GM10266 (cell line): ENCODE data around the gene KCNN3.

Experiments used
- DNase-seq: peaks from one replicate; pipeline ENCODE4 v3.0.0; 2012; ENCODE audit errors: extremely low spot score
- TF ChIP-seq, protein P1 (sequence below): IDR thresholded peaks from 2 replicates; pipeline ENCODE4 v1.5.1; 2012; ENCODE audit warnings: mild to moderate bottlenecking, low read depth; ENCODE audit not compliant: control insufficient read depth, insufficient read depth; ENCODE audit errors: missing control alignments

KCNN3 gene

DNA sequence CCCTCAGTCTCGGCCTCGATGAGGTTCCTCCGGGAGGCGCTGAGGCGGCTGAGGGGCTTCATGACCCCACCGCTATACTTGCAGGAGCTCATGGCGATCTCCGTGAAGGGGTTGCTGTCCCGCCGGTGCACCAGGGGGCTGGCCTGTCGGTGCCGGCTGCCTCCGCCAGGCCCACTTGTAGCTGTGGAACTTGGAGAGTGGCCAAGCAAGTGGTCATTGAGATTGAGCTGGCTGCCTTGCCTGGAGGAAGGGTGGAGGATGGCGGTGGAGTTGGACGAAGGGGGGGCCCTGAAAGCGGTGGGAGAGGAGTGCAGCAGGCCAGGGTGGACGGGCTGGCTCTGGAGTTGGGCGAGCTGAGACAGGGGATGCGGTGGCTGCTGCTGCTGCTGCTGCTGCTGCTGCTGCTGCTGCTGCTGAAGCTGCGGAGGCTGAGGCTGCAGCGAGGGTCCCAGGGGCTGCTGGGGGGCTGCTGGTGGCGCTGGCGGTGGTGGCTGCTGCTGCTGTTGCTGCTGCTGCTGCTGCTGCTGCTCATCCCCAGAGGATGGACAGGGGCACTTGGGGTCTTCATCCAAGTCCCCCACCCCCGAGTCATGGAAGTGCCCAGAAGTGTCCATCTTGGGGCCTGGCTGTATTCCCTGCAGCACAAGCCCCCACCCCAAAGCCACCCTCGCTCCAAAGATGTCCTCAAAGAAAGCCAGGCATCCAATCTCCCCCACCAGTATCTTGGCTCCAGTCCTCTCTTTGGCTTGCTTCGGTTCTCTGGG is 548 bp downstream of the KCNN3 start:
- TF ChIP-seq, protein P1, sequence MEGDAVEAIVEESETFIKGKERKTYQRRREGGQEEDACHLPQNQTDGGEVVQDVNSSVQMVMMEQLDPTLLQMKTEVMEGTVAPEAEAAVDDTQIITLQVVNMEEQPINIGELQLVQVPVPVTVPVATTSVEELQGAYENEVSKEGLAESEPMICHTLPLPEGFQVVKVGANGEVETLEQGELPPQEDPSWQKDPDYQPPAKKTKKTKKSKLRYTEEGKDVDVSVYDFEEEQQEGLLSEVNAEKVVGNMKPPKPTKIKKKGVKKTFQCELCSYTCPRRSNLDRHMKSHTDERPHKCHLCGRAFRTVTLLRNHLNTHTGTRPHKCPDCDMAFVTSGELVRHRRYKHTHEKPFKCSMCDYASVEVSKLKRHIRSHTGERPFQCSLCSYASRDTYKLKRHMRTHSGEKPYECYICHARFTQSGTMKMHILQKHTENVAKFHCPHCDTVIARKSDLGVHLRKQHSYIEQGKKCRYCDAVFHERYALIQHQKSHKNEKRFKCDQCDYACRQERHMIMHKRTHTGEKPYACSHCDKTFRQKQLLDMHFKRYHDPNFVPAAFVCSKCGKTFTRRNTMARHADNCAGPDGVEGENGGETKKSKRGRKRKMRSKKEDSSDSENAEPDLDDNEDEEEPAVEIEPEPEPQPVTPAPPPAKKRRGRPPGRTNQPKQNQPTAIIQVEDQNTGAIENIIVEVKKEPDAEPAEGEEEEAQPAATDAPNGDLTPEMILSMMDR, result no peak
- no peak for DNase-seq

DNA sequence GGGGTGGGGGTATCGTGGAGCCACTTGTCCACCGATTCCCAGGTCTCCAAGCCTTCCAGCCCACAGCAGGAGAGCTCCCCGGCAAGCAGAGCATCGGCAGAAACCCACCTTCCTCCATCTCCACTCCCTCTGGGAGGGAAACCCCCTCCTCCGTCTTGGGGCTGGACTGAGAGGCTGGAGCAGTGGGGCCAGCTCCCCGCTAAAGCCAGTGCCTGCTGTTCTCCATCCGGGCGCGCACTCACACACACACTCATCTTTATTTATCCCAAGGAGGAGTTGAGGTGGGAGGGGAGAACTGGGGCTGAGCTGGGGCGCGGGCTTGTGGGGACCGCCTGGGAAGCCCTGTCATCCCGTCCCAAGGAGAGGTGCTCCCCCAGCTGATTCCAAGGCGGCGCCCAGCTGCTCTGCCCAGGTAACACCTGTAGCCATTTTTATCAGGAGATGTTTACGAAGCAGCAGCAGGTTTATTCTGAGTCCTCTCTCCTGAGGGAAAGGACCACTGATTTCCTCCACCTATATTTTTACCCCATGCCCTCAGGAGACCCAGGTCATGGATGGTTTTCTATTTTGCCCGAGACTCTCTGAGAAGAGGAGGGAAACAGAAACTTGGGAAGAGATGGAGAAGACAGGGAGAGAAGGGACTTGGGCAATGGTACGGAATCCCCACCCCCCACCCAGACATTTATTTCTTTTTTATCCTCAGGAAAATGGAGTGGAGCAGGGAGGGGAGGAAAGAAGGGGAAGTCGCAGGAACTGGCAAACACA is 2.1 kb downstream of the KCNN3 start:
- TF ChIP-seq, protein P1, result no peak
- DNase-seq, result no peak

DNA sequence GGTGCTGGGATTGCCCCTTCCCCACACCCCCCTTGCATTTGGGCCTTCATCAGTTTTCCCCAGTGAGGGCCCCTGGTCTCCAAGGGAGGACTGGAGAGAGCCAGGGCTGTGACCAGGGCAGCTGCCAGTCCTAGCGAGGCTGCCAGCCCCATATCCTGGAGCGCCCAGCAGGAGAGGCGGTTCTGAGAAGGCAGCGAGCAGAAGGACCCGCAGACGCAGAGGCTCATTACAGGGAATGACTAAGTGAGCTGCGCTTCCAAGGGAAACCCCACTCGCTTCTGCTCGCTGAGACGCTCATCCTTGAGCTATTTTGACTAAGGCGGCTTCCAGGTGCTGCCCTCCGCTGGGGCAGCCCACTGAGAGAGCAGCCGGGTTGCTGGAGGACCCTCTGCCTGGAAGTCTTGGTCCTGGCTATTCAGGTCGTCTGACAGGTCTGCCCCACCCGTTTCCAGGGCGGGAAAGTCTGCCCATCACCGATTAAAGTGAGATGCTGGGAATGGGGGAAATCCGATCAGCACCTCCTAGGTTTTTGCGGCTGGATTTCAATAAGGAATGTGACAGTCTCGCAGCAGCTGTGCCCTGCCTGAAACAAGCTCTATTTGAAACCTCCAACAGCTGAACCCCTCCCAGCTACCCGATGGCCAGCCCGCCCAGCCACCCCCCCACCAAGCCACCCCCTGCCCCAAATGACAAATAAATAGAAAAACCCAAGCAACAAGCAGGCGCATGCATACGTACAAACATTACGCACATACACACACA is 2.8 kb downstream of the KCNN3 start:
- no peak for DNase-seq
- TF ChIP-seq, protein P1, result peak; percentile 3

DNA sequence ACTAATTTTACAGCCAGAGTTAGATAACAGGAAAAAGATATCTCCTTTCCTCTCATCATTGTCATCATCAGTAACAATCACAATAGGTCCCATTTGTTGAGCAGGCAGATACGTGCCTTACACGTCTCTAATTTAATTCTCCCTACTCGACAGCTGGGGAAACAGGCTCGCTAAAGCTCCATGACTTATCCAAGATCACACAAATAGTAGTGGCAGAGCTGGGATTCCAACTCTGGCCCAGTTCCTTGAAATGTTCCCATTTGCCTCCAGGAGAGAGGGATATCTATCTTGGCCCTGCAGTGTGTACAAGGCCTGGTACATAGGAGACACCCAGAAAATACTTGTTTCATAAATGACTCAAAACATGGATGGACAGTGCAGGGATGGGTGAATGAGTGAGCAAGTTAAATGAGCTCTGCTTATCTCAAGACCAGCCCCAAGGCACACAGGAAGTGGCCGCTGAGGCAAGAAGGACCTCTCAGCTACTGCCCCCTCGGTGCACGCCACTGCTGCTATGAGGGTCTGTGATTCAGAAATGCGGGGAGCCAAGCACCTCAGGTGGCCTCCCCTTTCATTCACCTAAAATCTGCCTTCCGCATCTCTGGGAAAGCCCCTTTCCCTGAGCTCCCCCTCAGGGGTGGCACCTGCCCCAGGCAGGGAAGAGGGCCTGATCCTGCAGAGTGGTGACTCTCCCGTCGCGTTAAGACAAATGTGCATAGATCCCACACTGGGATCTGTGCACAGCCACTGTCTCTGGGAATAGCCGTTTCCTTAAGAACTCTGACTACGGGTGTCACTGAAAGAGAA is 3.6 kb downstream of the KCNN3 start:
- TF ChIP-seq, protein P1, result no peak
- no peak for DNase-seq

DNA sequence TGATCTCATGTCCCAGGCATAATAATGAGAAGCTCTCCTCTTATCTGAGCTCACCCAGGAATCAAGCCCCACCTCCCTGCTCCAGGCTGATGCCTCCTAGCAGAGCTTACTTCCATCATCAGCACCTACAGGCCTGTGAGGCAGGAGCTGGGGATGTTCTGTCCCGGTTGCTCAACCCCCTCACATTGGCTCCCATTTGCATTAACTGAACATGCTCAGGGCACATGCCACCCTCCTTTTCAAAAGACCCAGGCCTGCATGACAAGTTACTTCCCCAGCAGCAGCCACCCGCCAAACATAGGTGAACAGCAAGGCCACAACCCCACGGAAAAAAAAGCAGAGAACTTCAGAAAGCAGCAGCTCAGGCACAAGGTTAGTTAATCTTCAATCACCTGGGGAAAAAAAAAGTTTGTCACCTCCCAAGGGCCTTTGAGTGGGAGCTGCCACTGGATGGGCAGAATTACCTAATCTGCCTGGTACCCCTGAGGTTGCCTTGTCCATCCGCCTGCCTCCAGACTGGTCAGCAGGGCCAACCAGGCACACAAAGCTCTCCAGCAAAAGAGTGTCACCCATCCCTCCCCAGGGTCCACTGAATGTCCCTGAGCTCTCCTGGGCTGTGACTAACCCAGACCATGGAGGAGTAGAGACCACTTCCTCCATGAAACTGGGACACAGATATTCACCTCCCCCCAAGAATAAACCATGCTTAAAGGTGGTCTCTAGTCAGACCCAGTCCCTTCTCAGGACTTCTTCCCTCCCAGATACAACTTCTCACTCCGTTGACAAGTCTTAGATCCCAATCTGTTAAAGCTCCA is 4.4 kb downstream of the KCNN3 start:
- TF ChIP-seq, protein P1, result no peak
- DNase-seq, result no peak
